Kidney glomerular epithelial cell (primary cell): ENCODE results near the gene PYCARD.
A peak's percentile ranks its signal among the peaks of the same experiment; 100 is the strongest.
"Not testable (repeated sequence)": the region's sequence is repeated elsewhere in the genome, so short reads cannot be mapped to it uniquely, and the experiment has no call there.

Experiments
- DNase-seq: peaks from one replicate; lab custom pipeline; 2025; lab: John Stamatoyannopoulos, UW

Gene PYCARD

DNA sequence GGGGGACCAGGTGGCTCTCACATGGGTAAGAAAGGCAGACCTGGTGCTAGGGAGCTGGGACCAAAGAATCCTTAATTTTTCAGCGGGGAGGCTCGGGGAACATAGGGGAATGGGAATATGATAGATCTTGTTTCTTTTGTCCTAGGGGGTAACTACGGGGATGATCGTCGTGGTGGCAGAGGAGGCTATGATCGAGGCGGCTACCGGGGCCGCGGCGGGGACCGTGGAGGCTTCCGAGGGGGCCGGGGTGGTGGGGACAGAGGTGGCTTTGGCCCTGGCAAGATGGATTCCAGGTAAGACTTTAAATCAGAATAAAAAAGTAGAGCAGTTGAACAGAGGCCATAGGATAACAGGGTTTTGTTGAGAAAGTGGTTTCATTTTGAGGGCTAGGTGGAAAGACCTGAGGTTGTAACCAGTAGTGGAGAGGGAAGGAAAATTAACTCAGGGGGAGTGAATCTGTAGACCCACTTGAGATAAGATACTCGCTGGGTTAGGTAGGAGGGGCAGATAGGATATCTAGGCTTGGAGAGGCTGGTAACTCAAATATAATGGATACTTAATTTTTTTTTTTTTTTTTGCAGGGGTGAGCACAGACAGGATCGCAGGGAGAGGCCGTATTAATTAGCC lies 11.6 kb downstream of the PYCARD start:
- no peak for DNase-seq

DNA sequence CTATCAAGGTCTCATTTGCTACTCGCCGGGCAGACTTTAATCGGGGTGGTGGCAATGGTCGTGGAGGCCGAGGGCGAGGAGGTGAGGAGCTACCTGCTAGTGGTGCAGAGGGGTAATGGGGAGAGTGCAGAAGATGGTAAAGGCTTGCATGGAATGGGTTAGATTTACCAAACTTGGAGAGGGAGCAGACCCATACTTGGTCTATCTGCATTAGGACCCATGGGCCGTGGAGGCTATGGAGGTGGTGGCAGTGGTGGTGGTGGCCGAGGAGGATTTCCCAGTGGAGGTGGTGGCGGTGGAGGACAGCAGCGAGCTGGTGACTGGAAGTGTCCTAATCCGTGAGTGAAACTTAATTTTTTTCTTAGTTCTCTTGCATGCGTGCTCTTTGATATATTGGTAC lies 12.5 kb downstream of the PYCARD start:
- DNase-seq: no peak

DNA sequence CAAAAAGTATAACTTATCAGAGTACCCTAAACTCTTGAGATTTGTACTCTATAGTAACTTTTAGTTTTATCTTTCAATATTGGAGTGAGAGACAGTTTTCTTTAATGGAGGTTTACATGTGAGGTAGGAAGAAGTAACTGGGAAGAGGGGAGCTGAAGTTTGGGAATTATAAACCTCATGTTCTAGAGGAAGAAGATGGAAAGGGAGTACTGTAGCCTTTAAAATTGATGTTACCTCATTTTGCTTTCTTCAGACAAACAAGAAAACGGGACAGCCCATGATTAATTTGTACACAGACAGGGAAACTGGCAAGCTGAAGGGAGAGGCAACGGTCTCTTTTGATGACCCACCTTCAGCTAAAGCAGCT lies 13.2 kb downstream of the PYCARD start:
- DNase-seq: no peak

DNA sequence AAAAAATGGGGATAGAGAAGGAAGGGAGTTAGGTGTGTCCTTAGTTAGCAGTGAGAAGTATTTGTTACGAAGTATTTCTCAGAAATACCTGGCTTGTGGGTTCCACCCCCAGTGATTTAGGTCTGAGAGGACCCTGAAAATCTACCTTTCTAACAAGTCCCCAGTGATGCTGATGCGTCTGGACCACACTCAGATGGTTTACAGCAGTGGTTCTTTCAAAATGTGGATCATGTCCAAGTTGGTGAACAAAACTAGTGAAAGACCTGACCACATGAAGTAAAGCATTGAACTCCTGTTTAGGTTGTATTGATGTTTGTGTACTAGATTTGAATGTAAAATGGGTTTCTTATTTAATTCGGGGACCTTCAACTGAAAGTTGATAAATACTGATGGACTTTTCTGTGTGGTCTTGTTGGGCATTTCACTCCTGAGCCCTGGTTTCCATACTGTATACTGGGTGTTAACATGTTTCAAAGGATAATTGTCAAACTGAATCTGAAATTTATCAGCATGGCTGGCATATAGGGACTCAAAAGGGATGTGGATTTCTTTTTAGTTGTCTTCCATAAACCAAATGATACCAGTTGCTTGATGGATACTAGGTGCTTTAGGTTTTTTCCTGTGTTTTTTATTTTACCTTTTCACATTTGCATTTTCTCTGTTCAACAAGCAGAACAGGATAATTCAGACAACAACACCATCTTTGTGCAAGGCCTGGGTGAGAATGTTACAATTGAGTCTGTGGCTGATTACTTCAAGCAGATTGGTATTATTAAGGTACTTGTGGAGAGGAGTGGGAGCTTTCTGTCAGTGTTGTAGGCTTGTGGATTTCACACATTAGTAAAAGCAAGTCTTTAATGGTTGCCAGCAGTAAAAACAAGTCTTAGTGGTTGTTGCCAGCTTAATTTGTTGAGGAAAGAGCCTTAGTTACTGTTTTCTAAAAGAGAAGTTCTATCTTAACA lies 13.8 kb downstream of the PYCARD start:
- no peak for DNase-seq

DNA sequence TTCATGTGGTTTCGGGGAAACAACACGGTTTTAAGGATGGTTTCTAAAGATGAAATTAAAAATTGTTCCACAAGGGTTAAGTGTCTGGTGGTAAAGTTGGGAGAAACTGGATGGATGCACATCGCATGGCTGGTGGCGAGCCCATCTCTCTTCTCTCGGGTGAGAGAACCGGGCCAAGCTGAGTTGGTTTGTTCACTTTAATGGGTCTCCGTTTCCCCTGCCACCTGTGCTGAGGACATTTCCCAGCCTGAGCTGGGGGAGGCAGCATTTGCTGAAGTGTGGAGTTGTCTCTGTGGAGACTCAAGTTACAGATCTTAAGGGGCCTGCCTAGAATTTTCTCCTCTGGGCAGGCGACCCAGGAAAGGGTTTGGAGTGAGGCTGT lies 14.8 kb downstream of the PYCARD start:
- no peak for DNase-seq

DNA sequence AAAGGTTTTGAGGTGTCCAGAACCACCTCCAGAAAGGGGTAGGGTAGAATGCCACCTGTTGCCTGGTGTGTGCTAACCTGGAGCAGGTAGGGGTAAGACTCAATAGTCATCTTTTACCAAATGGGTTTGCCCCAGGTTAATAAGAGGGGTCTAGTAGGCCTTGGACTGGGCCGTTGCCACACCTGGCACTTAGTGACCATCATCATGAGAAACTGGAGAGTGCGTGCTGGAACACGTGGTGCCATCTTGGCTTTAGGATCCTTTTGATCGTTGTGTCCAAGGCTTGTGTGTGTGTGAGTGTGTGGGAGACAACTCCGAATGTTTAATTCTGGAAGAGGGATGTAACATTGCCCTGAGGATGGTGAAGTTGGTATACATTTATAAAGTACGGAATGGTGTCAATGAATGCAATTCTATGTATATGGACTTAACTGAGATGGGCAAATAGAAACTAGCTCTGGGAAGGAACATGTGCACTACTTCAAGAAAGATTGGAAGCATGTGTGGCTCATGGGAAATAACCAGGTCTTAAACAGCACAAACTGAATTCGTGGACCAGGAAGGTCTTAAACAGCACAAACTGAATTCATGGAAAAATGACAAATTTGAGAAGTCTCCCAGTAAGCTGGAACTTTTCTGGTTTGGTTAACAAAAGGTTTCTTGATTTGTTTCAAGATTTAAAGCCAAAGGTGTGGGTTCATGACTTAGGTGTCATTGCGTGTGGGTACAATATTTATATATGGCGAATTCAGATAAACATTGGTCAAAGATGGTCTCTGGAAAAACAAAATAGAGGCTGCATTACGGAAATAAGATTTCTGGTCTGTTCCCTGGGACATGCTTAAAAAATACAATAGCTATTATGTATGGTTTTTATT lies 15.4 kb downstream of the PYCARD start:
- no peak for DNase-seq

DNA sequence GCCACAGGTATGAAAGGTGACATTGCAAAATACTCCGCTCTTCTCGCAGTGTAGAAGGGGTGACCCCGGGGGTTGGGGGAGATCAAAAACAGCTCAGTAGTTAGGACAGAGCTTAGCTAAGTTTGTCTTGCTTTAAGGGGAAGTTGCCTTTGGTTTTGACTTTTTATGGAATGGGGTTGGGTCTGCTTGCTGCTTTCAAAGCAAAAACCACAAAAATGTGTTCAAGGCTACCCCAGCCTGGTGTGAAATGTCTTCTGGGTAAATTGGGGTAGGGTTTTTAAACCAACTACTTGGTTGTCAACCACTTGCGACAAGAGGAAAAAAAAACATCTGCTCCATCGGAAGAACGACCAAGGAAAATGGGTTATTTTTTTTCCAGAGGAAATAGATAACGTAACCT lies 16.4 kb downstream of the PYCARD start:
- no peak for DNase-seq

DNA sequence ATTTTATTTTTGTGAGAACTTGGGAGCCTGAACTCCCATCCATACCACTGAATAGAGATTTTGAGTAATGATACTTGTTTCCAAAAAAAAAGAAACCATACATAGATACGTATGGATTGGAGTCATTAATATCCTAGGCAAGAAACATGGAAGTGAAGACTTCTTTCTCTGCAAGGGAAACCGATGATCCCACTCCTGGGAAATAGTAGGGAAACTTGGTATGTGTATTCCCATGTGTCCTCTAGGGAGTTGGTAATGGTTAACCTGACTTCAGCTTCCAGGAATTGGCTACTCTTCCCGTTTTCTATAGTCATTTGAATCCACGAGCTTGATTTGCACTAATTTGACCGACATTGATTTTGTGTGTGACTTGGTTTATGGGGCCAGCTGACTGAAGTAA lies 17.2 kb downstream of the PYCARD start:
- DNase-seq: no peak

DNA sequence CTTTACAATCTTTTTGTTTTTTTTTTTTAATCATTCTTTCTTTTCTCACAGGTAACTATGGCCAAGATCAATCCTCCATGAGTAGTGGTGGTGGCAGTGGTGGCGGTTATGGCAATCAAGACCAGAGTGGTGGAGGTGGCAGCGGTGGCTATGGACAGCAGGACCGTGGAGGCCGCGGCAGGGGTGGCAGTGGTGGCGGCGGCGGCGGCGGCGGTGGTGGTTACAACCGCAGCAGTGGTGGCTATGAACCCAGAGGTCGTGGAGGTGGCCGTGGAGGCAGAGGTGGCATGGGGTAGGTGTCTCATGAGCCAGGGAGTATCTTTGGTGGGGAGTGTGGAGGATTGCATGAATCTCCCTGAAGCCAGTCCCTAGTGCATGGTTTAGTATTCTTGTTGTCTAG lies 17.7 kb downstream of the PYCARD start:
- no peak for DNase-seq

DNA sequence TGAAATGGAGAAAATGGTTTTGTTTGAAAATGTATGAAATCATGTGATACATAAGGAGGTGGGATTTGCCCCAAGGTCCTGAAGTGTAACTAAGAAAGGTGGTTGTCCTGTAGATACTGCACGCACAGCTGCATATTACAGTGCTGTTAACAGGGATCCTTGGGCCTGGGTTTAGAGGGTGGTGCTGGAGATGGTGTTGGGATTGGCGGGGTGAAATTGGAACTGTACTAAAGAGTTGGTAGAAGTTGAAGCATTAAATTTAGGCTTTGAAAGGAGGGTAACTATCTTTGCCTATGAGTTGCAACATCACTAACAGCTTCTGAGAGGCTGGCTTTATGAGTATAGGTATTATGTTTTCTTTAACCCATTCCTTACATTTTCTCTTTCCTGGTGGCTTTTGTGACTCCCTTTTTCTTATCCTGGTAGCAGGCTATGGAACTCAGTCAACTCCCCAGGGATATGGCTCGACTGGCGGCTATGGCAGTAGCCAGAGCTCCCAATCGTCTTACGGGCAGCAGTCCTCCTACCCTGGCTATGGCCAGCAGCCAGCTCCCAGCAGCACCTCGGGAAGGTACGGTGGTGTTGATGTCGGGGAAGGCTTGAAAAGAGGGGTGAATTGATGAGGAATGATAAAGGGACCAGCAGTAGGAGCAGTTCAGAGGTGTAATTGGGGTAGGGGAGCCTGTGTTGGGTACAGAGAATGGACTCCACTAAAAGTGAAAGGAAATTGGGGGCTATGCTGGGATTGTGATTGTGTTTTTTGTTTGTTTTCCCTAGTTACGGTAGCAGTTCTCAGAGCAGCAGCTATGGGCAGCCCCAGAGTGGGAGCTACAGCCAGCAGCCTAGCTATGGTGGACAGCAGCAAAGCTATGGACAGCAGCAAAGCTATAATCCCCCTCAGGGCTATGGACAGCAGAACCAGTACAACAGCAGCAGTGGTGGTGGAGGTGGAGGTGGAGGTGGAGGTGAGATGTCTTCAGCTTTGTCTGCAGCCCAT lies 18.8 kb downstream of the PYCARD start:
- no peak for DNase-seq

DNA sequence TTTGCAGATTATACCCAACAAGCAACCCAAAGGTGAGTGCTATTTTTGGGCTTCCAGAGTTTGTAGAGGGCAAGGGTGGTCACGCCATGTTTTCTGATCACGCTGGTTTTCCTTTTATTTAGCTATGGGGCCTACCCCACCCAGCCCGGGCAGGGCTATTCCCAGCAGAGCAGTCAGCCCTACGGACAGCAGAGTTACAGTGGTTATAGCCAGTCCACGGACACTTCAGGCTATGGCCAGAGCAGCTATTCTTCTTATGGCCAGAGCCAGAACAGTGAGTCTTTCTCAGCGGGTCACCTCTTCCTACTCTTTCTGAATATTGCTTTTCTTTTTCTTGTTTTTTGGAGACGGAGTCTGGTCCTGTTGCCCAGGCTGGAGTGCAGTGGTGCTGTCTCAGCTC lies 20.2 kb downstream of the PYCARD start:
- no peak for DNase-seq

DNA sequence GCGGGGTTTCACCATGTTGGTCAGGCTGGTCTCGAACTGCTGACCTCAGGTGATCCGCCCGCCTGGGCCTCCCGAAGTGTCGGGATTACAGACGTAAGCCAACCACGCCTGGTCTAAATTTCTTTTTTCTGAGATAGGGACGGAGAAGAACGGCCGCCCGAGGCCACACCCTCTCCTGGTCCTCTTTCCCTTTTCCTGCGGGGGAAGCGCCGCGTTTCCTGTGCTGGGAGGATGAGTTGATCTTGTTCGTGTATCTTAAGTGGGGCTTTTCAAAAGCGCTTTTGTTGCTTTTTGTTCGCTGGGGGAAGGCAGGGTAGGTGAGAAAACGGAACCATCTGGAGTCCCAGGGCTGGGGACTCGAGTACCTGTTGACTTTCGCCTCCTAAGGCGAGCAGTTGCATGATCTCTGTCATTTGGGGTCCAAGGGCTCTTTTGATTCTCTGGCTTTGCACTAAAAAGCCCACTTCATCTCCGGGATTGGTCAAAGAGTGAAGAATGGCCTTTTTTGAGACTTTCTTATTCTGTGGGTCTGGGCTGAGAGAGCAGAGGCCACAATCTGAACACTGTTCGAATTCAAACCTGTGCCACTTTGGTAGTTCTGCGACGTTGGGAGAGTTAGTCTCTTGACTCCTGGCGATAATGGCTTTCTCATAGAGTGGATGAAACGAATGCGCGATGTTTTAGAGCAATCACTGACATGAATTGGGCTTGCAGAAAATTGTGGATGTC lies 21.3 kb downstream of the PYCARD start:
- DNase-seq: peak; percentile 17

DNA sequence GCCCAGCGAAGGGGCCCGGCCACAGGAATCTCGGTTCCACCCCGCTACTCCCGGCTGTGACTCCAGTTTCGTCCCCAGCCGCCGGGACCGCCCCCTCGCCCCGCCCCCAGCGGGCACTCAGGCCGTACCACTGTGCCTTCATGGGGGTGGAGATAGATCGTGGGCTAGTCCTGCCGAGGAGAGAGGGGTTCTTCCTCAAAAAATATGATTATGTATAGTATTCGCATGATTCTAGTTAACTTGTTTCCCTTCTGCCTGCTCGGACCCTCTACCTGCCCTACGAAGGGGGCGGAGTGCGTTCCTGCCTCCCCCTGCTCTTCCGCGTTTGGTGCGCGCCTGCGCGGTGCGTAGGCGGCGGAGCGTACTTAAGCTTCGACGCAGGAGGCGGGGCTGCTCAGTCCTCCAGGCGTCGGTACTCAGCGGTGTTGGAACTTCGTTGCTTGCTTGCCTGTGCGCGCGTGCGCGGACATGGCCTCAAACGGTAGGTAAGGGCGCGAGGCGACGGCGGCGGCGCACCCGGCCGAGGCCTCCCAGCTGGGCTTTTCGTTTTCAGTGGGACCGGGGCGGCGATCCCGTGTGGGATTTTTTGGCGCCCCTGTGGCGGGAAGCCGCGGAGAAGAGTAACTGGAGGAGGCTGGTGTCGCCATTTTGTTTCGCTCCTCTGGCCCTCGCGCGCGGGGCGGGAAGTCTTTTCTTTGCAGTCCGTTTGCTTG lies 22.7 kb downstream of the PYCARD start, which contains the start of gene FUS:
FUS (plus strand) TSS at position 393 of the 713 bp plus-strand sequence; CDS start at position 469, 76 bp downstream.
- DNase-seq: peak; percentile 79

DNA sequence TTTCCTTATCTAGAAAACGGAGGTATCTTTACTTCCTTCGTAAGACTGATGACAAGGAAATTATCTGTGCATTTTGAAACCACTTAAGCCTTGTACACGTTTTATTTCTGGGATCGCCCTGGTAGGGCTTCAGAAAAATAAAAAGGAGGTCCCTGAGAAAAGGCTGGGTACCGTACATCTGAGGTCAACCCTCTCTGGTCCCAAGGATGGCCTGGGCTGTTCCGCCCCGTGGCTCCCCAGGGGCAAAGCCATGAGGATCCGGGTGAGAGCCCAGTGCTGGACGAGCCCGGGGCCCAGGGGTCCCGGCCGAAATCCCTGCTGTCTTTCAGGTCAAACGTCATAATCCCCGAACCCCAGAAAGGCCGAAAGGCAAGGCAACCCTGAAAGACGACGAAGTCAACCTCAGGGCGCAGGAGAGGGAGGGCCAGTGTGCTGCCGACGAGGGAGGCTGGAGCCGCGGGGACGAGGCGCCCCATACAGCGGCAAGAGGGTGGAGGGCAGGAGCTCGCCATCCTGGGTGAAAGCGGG lies 23.3 kb downstream of the PYCARD start:
- no peak for DNase-seq

DNA sequence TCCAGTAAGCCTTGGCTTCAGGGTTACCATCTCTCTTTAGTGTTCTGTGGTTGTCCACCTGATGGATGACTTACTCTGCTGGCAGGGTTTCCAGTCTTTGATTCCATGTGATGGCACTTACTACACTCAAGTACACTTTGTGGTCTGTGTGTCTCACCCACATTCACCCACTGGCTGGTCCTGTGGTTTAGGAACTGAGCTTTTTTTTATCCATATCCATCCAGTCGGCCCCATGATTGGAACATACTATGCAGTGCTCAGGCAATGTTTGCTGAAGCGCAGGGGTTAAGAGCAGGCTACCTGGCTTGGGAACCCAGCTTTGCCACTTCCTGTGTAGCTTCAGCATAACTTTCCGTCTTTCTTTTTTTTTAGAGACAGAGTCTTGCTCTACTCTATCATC lies 25.4 kb downstream of the PYCARD start:
- DNase-seq: no peak

DNA sequence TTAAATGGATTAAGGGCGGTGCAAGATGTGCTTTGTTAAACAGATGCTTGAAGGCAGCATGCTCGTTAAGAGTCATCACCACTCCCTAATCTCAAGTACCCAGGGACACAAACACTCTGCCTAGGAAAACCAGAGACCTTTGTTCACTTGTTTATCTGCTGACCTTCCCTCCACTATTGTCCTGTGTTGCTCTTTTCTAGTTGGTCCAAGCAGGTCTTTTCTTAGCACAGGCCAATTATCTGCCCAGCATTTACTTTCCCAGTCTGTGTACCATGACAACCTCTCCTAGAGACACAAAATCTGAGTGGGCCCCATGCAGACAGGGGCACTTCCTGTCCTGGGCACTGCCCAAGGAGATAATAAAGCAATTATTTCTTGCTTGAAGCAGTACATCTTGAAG lies 32.5 kb downstream of the PYCARD start:
- not testable (repeated sequence) for DNase-seq

DNA sequence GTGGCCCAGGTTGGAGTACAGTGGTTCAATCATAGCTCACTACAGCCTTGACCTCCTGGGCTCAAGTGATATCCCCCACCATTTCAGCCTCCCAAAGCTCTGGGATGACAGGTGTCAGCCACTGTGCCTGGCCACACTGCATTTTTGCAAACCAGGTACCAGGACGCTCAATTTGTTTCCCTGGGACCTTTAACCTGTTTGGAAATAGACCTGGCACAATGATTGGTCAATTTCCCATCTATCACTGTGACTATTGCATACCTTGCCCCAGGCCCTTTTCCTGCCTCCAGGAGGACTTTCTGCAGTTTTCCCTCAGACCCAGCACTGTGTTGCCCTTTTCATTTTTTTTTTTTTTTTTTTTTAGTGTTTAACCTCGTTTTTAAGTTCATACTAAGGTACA lies 33.7 kb downstream of the PYCARD start:
- no peak for DNase-seq

DNA sequence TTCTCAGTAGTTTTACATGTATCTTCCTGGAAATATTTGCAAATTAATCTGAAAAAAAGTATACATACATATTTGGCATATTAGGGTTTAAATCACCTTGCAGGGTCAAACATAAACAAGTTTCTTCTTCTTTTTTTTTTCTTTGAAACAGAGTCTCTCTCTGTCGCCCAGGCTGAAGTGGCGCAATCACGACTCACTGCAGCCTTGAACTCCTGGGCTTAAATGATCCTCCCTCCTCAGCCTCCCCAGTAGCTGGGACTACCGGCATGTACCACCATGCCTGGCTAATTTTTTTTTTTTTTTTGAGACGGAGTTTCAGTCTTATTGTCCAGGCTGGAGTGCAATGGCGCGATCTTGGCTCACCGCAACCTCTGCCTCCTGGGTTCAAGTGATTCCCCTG lies 35.2 kb downstream of the PYCARD start:
- DNase-seq: no peak

DNA sequence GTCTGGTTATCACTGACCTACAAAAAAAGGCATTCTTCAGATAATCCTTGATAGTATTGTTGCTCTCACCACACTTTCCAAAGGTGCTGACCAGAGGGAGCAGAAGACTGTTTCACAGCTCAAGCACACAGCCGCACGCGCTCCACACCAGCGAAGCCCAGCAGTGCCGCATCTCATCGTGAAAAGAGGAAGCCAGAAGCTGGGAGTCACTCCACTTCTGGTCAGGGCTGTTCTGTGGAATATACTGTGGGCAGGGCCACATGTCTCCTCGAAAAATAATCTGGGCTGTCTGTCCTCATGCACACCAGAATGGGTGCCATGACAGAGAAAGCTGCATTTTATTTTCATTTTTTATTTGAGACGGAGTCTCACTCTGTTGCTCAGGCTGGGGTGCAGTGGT lies 45.4 kb downstream of the PYCARD start:
- DNase-seq: no peak
